Activated naive CD8-positive, alpha-beta T cell (primary cell): ENCODE measurements around the gene ENTREP1.
"Not testable (repeated sequence)": the region's sequence is repeated elsewhere in the genome, so short reads cannot be mapped to it uniquely, and the experiment has no call there.

Experiments
- H3K27ac Mint-ChIP-seq: one replicate; pipeline ENCODE4 v1.8.0; 2021; ENCODE audit warnings: mixed read lengths
- H3K27me3 Mint-ChIP-seq: one replicate; pipeline ENCODE4 v1.8.0; 2021; ENCODE audit warnings: mixed read lengths
- H3K36me3 Mint-ChIP-seq: one replicate; pipeline ENCODE4 v1.8.0; 2021; ENCODE audit warnings: mixed read lengths
- H3K4me1 Mint-ChIP-seq: one replicate; pipeline ENCODE4 v1.8.0; 2021; ENCODE audit warnings: low read depth, mixed read lengths
- H3K4me3 Mint-ChIP-seq: one replicate; pipeline ENCODE4 v1.8.0; 2021; ENCODE audit warnings: mild to moderate bottlenecking, mixed read lengths
- H3K9me3 Mint-ChIP-seq: one replicate; pipeline ENCODE4 v1.8.0; 2021; ENCODE audit warnings: low read depth, mixed read lengths

ENTREP1 gene

GRCh38 chr9:69324549-69325401, at the start of gene ENTREP1:
Gene ENTREP1 (plus strand): TSS chr9:69325215. CDS start chr9:69325310, 95 bp downstream.
- H3K27ac Mint-ChIP-seq: no peak within 1 kb of the TSS
- peak within 1 kb of the TSS; percentile 42 for H3K4me3 Mint-ChIP-seq
- peaks cover 4% of the 10 kb centered on the region for H3K4me1 Mint-ChIP-seq
- H3K9me3 Mint-ChIP-seq: no peaks in the 10 kb centered on the region
- no peaks in the 10 kb centered on the region for H3K36me3 Mint-ChIP-seq
- peaks cover 32% of the 10 kb centered on the region for H3K27me3 Mint-ChIP-seq

GRCh38 chr9:69276775-69277174, 48.2 kb upstream of the ENTREP1 start:
- H3K4me1 Mint-ChIP-seq: no peaks in the 10 kb centered on the region
- H3K27ac Mint-ChIP-seq: no peak overlapping the region
- H3K27me3 Mint-ChIP-seq: peaks cover 9% of the 10 kb centered on the region
- H3K4me3 Mint-ChIP-seq: no peak overlapping the region
- peaks cover 3% of the 10 kb centered on the region for H3K36me3 Mint-ChIP-seq
- peaks cover 7% of the 10 kb centered on the region for H3K9me3 Mint-ChIP-seq

- H3K36me3 Mint-ChIP-seq: peaks cover under 1% of the 10 kb centered on the region
- H3K4me3 Mint-ChIP-seq: no peak overlapping the region
- no peak overlapping the region for H3K27ac Mint-ChIP-seq
- peaks cover 13% of the 10 kb centered on the region for H3K27me3 Mint-ChIP-seq
- peaks cover 7% of the 10 kb centered on the region for H3K9me3 Mint-ChIP-seq
- H3K4me1 Mint-ChIP-seq: no peaks in the 10 kb centered on the region
These were observed 45.8 kb upstream of the ENTREP1 start for GRCh38 chr9:69279084-69279731.

- peaks cover 14% of the 10 kb centered on the region for H3K27me3 Mint-ChIP-seq
- H3K4me3 Mint-ChIP-seq: no peak overlapping the region
- peaks cover 3% of the 10 kb centered on the region for H3K9me3 Mint-ChIP-seq
- no peaks in the 10 kb centered on the region for H3K36me3 Mint-ChIP-seq
- no peaks in the 10 kb centered on the region for H3K4me1 Mint-ChIP-seq
- H3K27ac Mint-ChIP-seq: no peak overlapping the region
These were observed 45.3 kb upstream of the ENTREP1 start for GRCh38 chr9:69279733-69280132.

- Mint-ChIP-seq H3K4me1 (no peaks in the 10 kb centered on the region), H3K36me3 (peaks cover 2% of the 10 kb centered on the region), H3K27me3 (peaks cover 26% of the 10 kb centered on the region)
These were observed 42.0 kb upstream of the ENTREP1 start for GRCh38 chr9:69283003-69283402.

GRCh38 chr9:69292078-69292477, 32.9 kb upstream of the ENTREP1 start:
- Mint-ChIP-seq H3K36me3 (no peaks in the 10 kb centered on the region), H3K4me3 (no peak overlapping the region), H3K27ac (no peak overlapping the region), H3K27me3 (peaks cover 5% of the 10 kb centered on the region), H3K9me3 (no peaks in the 10 kb centered on the region), H3K4me1 (no peaks in the 10 kb centered on the region)

More at GRCh38 chr9:69283003-69283402, 42.0 kb upstream of the ENTREP1 start:
- H3K27ac Mint-ChIP-seq: no peak overlapping the region
- no peak overlapping the region for H3K4me3 Mint-ChIP-seq
- peaks cover 3% of the 10 kb centered on the region for H3K9me3 Mint-ChIP-seq

- Mint-ChIP-seq H3K27me3 (peaks cover 2% of the 10 kb centered on the region), H3K4me1 (no peaks in the 10 kb centered on the region), H3K36me3 (no peaks in the 10 kb centered on the region), H3K9me3 (no peaks in the 10 kb centered on the region), H3K27ac (no peak overlapping the region), H3K4me3 (no peak overlapping the region)
These were observed 31.9 kb upstream of the ENTREP1 start for GRCh38 chr9:69293156-69293555.

GRCh38 chr9:69295872-69296552, 29.0 kb upstream of the ENTREP1 start:
- H3K9me3 Mint-ChIP-seq: no peaks in the 10 kb centered on the region
- no peak overlapping the region for H3K4me3 Mint-ChIP-seq
- H3K27me3 Mint-ChIP-seq: peaks cover 1% of the 10 kb centered on the region
- H3K27ac Mint-ChIP-seq: no peak overlapping the region
- H3K36me3 Mint-ChIP-seq: no peaks in the 10 kb centered on the region
- no peaks in the 10 kb centered on the region for H3K4me1 Mint-ChIP-seq

GRCh38 chr9:69297300-69297980, 27.6 kb upstream of the ENTREP1 start:
- H3K4me3 Mint-ChIP-seq: no peak overlapping the region
- H3K36me3 Mint-ChIP-seq: no peaks in the 10 kb centered on the region
- H3K4me1 Mint-ChIP-seq: no peaks in the 10 kb centered on the region
- no peaks in the 10 kb centered on the region for H3K9me3 Mint-ChIP-seq
- H3K27me3 Mint-ChIP-seq: no peaks in the 10 kb centered on the region
- no peak overlapping the region for H3K27ac Mint-ChIP-seq

GRCh38 chr9:69299315-69299714, 25.7 kb upstream of the ENTREP1 start:
- H3K4me1 Mint-ChIP-seq: no peaks in the 10 kb centered on the region
- H3K27ac Mint-ChIP-seq: no peak overlapping the region
- H3K4me3 Mint-ChIP-seq: no peak overlapping the region
- H3K36me3 Mint-ChIP-seq: no peaks in the 10 kb centered on the region
- H3K9me3 Mint-ChIP-seq: no peaks in the 10 kb centered on the region
- no peaks in the 10 kb centered on the region for H3K27me3 Mint-ChIP-seq

GRCh38 chr9:69299826-69300225, 25.2 kb upstream of the ENTREP1 start:
- Mint-ChIP-seq H3K9me3 (no peaks in the 10 kb centered on the region), H3K27me3 (peaks cover under 1% of the 10 kb centered on the region), H3K4me3 (no peak overlapping the region), H3K4me1 (no peaks in the 10 kb centered on the region), H3K36me3 (no peaks in the 10 kb centered on the region), H3K27ac (no peak overlapping the region)

- Mint-ChIP-seq H3K9me3 (no peaks in the 10 kb centered on the region), H3K27me3 (peaks cover 4% of the 10 kb centered on the region), H3K4me1 (no peaks in the 10 kb centered on the region), H3K36me3 (no peaks in the 10 kb centered on the region), H3K27ac (no peak overlapping the region), H3K4me3 (no peak overlapping the region)
These were observed 21.7 kb upstream of the ENTREP1 start for GRCh38 chr9:69303331-69303730.

GRCh38 chr9:69306895-69307445, 18.0 kb upstream of the ENTREP1 start:
- H3K4me1 Mint-ChIP-seq, H3K27ac Mint-ChIP-seq, H3K36me3 Mint-ChIP-seq, H3K9me3 Mint-ChIP-seq, H3K4me3 Mint-ChIP-seq: not testable (repeated sequence)
- peaks cover 14% of the 10 kb centered on the region for H3K27me3 Mint-ChIP-seq

- Mint-ChIP-seq H3K36me3 (peaks cover 6% of the 10 kb centered on the region), H3K27ac (no peak overlapping the region), H3K4me1 (no peaks in the 10 kb centered on the region), H3K9me3 (no peaks in the 10 kb centered on the region), H3K27me3 (peaks cover 16% of the 10 kb centered on the region), H3K4me3 (no peak overlapping the region)
These were observed 17.4 kb upstream of the ENTREP1 start for GRCh38 chr9:69307446-69308205.
